ENCODE measurements around the gene RFX1. TPM values are rescaled to one million over a fixed set of nuclear protein-coding genes. Genes with fewer than 3 reads are reported as not detected.

The RFX1 gene
- total and polyA plus RNA-seq, 2 of the 13 experiments (the other 11 are each of a cell fraction or from before 2014, with no cell fraction given) = 1.1 to 1.3 TPM

DNA sequence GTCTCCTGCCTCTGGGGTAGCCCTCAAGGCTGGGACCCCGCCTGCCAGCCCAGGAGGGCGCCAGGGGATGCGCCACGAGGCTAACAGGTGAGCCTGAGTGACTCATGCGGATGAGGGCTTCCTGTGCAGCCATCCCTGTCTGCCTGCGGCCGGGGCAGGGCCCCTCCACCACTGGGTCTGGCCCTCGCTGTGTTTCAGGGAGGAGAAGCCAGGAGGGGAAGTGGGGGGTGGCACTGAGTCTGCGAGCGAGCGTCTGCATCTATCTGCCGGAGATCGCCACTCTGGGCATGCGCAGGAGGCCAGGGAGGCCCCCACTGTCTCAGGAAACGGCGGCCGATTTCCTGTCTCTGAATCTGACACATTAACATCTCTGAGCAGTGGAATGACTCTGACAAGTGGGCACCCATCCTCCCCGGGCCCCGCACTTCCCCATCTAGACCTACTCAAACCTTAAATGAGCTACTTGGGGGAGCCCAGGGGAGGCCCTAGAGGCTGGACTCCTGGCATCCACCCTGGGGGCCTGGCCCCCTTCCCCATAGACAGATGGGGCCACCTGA, 19.7 kb downstream of the RFX1 start:
- TF ChIP-seq GLI4 (CRISPR knock-in tag; IDR thresholded peaks at IDR 0.05; ENCODE audit: borderline replicate concordance) (no peak), TBL1XR1 (IDR thresholded peaks at IDR 0.05; ENCODE audit: borderline replicate concordance, low read length, partially characterized antibody) (no peak), FOSL2 (CRISPR knock-in tag; IDR thresholded peaks at IDR 0.05) (0 out of 2 replicates have a peak, but pooled peaks have one; percentile 32), ETV5 (CRISPR knock-in tag; IDR thresholded peaks at IDR 0.05; ENCODE audit: borderline replicate concordance) (0 out of 2 replicates have a peak, but pooled peaks have one; percentile 3), SOX5 (CRISPR knock-in tag; IDR thresholded peaks at IDR 0.05; ENCODE audit: borderline replicate concordance) (no peak), FOXK1 (CRISPR knock-in tag; IDR thresholded peaks at IDR 0.05; ENCODE audit: borderline replicate concordance, low read depth) (no peak)
- TF ChIP-seq, protein P1, sequence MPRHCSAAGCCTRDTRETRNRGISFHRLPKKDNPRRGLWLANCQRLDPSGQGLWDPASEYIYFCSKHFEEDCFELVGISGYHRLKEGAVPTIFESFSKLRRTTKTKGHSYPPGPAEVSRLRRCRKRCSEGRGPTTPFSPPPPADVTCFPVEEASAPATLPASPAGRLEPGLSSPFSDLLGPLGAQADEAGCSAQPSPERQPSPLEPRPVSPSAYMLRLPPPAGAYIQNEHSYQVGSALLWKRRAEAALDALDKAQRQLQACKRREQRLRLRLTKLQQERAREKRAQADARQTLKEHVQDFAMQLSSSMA (CRISPR knock-in tag; IDR thresholded peaks at IDR 0.05) = no peak
- TF ChIP-seq, protein P2, sequence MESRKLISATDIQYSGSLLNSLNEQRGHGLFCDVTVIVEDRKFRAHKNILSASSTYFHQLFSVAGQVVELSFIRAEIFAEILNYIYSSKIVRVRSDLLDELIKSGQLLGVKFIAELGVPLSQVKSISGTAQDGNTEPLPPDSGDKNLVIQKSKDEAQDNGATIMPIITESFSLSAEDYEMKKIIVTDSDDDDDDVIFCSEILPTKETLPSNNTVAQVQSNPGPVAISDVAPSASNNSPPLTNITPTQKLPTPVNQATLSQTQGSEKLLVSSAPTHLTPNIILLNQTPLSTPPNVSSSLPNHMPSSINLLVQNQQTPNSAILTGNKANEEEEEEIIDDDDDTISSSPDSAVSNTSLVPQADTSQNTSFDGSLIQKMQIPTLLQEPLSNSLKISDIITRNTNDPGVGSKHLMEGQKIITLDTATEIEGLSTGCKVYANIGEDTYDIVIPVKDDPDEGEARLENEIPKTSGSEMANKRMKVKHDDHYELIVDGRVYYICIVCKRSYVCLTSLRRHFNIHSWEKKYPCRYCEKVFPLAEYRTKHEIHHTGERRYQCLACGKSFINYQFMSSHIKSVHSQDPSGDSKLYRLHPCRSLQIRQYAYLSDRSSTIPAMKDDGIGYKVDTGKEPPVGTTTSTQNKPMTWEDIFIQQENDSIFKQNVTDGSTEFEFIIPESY (CRISPR knock-in tag; IDR thresholded peaks at IDR 0.05) = peak; percentile 91
- Histone ChIP-seq H3K9me3 (ENCODE audit: low read length) (no peaks in the 10 kb centered on the region), H3K27me3 (ENCODE audit: control insufficient read depth in 1 of 2, insufficient read depth in 2 of 2, low read length in 2 of 2) (no peaks in the 10 kb centered on the region), H3K4me1 (ENCODE audit: insufficient read depth, low read length) (peaks cover 35% of the 10 kb centered on the region), H2AFZ (ENCODE audit: low read length) (no peak overlapping the region), H4K20me1 (ENCODE audit: insufficient read depth, low read length) (no peaks in the 10 kb centered on the region), H3K4me2 (ENCODE audit: low read depth, low read length) (peak overlapping the region; percentile 33; the same call in 1 of the 2 replicates), H3K79me2 (ENCODE audit: insufficient read depth, low read length) (no peaks in the 10 kb centered on the region), H3K36me3 (replicated peaks in 1 of 2; ENCODE audit: control insufficient read depth in 1 of 2, insufficient read depth in 2 of 2, low read length in 2 of 2) (peaks cover 5 to 16% of the 10 kb centered on the region in 2 experiments; a peak in 3 of 5 replicates), H3K9ac (ENCODE audit: insufficient read depth, low read depth, low read length) (no peak overlapping the region), H3K27ac (ENCODE audit: extremely low read length, insufficient read depth, low read length) (no peak overlapping the region), H3K4me3 (replicated peaks in 1 of 3; ENCODE audit: insufficient read depth in 1 of 3, low read depth in 2 of 3, low read length in 3 of 3) (no peak overlapping the region)
- in situ Hi-C loops (cut with HindIII; ENCODE audit: extremely low pct_ligation_motif_present, low pct_unique_long_range_greater_than_20kb) = no loop called here
- intact Hi-C loops (cut with micrococcal nuclease; ENCODE audit: unreplicated experiment) = no loop called here
- DNase-seq (ENCODE audit: low spot score) (no peak), FAIRE-seq (no peak), ATAC-seq (peak; percentile 10; the same call in 2 of the 3 replicates)
- 93% methylated on average over 3 of the region's 19 CpGs for WGBS (ENCODE audit: low lambda C conversion rate)
- no TSS peak for BruUV-seq (replicated peaks)
- CTCF ChIA-PET (ENCODE audit: low intra/inter-chr PET ratio, low total read pairs) = no interaction called here
- POLR2A ChIA-PET = no interaction called here
